GM19351 (cell line): ENCODE results near the gene PDAP1.
"Not testable (repeated sequence)": the region's sequence is repeated elsewhere in the genome, so short reads cannot be mapped to it uniquely, and the experiment has no call there.

Experiments
- ATAC-seq: cut with Tn5 transposase; IDR thresholded peaks from one replicate; pipeline ENCODE4 v1.9.1; 2021; ENCODE audit warnings: mild to moderate bottlenecking, moderate library complexity; ENCODE audit not compliant: unreplicated experiment

The PDAP1 gene

GRCh38 chr7:99428972-99429566 is 20.7 kb upstream of the PDAP1 start:
- ATAC-seq = no peak

- no peak for ATAC-seq
Measured at GRCh38 chr7:99424932-99425730, 16.7 kb upstream of the PDAP1 start.

GRCh38 chr7:99422625-99423024 is 14.2 kb upstream of the PDAP1 start:
- ATAC-seq = no peak

GRCh38 chr7:99422186-99422585 is 13.8 kb upstream of the PDAP1 start:
- ATAC-seq = no peak

DNA sequence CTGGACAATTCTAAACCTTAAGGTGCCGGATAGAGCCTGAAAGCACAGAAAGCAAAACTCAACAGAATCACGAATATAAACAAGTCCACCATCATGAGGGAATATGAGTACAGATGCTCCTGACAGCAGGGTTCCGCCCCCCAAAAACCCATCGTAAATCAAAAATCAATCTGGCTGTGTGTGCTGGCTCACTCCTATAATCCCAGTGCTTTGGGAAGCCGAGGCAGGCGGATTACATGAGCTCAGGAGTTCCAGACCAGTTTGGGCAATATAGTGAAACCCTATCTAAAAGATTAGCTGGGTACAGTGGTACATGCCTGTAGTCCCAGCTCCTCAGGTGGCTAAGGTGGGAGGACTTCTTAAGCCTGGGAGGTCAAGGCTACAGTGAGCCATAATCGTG is 12.6 kb upstream of the PDAP1 start:
- no peak for ATAC-seq

DNA sequence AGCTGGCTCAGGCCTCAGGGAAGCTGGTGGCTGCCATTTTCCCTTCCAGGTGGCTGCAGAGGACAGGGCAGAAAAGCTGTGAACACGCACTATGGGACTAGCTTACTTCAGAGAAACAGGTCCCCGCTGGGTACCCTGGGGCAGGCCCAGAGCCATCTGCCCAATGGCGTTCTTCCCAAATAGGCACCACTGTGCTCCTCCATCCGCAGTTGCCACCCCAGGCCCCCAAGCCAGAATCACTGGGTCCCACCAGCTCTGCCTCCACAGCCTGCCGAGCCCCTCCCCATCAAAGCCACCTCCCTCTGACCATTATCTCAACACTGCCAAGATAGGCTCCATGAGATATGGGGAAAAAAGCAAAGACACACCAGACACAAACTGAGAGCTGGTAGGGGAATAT is 11.8 kb upstream of the PDAP1 start:
- ATAC-seq = no peak

DNA sequence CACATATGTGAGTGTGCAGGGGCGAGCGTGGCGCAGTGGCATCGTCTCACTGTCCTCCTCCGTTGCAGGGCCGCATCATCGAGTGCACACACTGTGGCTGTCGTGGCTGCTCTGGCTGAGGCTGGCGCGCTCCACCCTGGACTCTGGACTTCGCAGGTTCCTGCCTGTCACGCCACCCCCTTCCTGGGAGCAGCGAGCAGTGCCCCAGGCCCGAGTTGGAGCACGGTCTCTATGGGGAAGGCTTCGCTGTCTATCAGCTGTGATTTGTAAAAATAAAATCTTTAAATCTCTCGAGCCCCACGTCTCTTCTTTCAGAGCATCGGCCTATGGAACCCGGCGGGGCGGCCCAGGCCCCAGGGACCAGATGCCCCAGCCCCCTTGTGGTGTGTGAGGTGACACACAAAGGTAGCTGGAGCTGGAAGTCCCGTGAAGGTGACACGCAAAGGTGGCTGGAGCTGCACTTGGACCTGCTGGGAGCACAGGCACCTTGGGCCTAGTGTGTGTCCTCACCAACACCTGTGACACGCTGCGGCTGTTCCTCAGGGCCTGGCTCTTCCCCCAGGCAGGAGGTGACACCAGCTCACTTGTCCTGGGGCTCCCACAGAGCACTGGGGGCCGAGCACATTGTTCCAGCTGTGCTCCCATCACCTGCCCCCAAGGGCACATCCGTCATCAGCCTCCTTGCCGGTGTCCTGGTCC is 11.1 kb upstream of the PDAP1 start:
- ATAC-seq = no peak

DNA sequence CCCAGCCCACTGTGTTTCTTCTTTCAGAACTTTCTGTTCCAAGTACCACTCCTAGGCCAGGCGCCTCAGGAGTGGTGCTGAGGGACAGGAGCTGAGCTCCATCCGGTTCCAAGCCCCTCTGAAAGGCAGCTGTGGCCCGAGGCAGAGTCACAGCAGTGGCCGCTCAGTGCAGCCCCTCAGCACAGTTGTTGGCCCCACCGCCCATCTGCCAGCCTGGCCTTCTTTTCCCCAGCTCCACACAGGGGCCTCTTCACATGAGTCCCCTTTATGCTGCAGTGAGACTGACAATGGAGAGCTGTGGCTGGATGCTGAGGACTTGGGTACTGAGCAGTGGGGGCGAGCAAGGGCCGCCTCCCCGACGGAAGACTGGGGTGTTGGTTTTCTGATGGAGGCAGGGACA is 9.9 kb upstream of the PDAP1 start:
- no peak for ATAC-seq

GRCh38 chr7:99415513-99416127 is 7.2 kb upstream of the PDAP1 start:
- ATAC-seq = not testable (repeated sequence)

- no peak for ATAC-seq
Measured at GRCh38 chr7:99410635-99411034, 2.2 kb upstream of the PDAP1 start.

GRCh38 chr7:99409806-99410205 is 1.4 kb upstream of the PDAP1 start:
- ATAC-seq = no peak

- ATAC-seq = peak; percentile 3
Measured at GRCh38 chr7:99409192-99409572, 785 bp upstream of the PDAP1 start.

GRCh38 chr7:99407872-99408378 is 472 bp downstream of the PDAP1 start:
- no peak for ATAC-seq

DNA sequence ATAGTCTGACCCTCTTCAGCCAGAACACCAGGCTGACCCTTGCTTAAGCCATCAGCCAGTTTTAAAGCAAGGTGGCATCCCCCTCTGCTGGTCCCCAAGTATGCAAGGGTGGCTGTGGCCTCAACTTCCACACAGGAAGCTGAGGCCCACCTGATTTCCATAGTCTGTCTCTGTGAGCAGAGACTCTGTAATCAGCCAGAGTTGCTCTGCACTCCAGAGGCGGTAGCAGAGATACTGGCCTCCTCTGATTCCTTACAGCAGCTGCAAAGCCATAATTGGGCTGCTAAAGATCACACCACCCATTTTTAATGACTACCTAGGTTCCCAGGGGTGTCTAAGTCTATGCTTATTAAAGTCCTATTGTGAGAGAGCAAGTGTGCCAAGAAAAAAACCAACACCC is 1.8 kb downstream of the PDAP1 start:
- no peak for ATAC-seq

GRCh38 chr7:99404977-99405320 is 3.4 kb downstream of the PDAP1 start:
- no peak for ATAC-seq

DNA sequence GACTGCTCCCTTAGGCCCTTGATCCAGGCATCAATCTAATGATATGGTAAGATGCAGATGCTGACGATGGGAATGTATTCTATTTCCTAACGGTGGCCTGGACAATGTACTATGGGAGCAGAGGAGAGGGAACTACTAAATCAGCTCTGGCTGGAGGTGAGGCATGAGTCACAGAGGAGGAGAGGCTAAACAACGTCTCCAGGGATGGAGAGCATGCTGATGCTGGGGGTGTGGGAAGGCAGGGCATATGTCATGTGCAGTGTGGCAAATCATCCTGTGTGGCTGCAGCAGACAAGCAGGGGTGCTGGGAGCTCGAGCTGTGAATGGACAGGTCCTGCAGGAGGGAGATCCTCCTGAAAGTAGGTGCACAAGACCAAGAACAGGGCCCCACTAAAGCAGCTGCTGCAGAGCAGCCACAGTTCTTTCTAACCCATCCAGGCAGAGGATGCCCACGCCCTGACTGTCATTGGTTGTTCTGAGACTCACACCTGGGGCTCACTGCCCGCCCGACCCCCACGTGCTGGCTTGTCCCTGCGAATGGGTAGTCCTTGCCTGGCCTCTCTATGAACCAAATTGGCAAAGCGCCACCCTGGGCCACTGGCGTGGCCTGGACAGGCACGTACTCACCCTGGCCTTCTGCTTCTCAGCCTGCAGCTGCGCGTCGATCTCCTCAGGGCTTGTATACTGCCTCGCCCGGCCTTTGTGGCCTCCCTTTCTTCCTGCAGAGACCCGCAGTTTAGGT is 4.0 kb downstream of the PDAP1 start:
- no peak for ATAC-seq

DNA sequence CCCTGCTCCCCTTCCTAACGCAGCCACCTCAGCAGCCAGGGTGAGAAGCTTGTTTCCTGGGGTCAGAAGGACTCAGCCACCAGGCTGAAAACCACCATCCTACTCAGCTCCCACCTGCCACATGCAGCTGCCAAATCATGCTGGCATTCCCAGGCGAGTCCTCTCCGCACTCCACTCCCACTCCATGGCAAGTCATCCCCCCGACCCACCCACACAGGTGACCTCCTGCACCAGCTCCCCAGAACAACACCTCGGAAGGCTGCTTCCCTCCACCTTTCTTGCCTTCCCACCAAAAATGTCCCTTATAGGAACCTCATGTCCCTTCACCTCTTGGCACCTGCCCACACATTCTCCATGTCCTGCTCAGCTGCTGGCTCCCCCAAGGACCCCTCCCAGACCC is 4.6 kb downstream of the PDAP1 start:
- ATAC-seq = no peak

GRCh38 chr7:99402854-99403253 is 5.5 kb downstream of the PDAP1 start:
- ATAC-seq = no peak

DNA sequence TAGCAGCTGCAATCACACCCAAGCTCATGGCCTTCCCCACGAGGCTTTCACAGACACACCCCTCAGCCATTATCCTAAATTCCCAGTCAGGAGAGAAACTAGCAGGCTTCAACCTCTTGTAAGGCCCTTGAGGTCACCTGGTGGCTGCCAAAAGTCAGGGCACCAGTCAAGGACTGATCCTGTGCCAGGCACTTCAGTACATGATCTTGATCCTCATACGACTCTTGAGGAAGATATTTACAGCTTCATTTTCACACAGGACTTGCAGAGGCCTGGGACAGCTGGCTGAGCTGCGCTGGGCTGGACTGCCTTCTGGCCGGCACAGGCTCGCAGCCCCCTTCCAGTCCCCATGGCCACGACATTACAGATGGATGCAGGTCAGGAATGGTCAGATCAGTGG is 8.8 kb downstream of the PDAP1 start:
- ATAC-seq = no peak

- ATAC-seq = no peak
Measured at GRCh38 chr7:99398891-99399445, 9.4 kb downstream of the PDAP1 start.
